Left hindlimb (tissue), 1 donor: ENCODE measurements around the gene BTNL9.
"Not testable (repeated sequence)": the region's sequence is repeated elsewhere in the genome, so short reads cannot be mapped to it uniquely, and the experiment has no call there.

Source experiments
- DNase-seq: peaks from one replicate; pipeline ENCODE4 v3.0.0-alpha.2; 2018

BTNL9 gene

DNA sequence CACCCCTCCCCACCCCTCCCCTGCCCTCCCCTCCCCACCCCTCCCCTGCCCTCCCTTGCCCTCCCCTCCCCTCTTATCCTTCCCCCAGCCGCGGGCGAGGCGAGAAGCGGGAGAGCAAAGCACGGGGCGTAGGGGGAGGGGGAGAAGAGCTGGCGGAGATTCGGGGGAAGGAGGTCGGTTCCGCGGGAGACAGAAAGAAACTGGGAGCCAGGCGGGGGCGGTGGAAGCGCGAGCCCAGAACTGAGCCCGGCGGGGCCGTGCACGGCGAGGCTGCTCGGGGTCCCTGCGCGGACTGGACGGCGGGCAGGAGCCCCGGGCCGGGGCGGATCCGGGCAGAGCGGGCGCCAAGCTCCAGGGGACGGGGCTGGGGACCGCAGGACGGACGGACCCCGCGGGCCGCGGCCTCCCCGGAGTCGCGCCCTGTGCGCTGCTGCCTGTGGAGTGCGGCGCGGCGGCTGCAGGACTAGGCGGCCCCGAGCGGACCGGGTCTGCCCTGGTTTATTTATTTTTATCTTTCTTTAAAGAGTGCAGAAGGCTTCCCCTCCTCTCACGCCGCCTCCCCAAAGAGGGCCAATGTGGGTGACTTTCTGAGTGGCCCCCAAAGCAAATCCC lies 61.1 kb downstream of the BTNL9 start:
- not testable (repeated sequence) for DNase-seq

DNA sequence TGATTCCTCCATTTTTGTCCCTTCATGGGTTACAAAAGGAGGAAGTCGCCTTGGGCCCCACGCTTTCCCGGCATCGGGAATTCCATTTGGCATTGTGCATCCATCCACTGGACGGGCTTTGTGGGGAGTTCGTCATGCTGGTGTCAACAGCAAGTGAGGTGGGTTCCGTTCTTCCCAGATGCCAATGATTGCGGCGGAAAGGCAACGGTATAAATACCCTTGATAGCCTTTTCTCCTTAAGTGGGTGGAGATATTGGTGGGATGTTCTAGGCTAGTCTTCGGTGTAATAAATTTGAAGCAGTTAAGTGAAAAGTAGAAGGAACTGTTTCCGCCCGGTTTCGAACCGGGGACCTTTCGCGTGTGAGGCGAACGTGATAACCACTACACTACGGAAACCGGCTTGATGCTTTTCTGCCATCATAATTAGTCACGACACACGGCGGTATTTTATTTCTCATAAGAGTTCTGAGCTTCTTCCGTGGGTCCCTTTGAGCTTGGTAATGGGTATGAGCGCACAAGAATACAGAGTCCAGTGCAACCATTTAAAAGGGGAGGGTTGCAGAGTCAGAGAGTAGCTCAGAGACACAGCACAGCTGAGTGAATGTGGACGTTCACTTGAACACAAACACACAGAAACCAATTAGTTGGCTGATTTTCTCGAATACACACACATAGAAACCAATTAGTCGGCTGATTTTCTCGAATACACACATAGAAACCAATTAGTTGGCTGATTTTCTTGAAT lies 62.0 kb downstream of the BTNL9 start:
- not testable (repeated sequence) for DNase-seq

DNA sequence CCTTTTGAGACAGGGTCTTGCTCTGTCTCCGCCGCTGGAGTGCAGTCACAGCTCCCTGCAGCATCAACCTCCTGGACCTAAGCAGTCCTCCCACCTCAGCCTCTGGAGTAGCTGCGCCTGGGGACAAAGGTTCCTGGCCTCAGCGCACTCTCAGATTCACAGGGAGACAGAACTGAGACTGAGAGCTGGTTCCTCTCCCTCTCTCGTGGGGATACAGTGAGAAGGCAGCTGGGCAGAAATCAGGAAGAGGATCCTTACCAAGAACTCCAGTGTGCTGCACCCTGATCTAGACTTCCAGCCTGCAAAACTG lies 64.1 kb downstream of the BTNL9 start:
- DNase-seq: not testable (repeated sequence)

DNA sequence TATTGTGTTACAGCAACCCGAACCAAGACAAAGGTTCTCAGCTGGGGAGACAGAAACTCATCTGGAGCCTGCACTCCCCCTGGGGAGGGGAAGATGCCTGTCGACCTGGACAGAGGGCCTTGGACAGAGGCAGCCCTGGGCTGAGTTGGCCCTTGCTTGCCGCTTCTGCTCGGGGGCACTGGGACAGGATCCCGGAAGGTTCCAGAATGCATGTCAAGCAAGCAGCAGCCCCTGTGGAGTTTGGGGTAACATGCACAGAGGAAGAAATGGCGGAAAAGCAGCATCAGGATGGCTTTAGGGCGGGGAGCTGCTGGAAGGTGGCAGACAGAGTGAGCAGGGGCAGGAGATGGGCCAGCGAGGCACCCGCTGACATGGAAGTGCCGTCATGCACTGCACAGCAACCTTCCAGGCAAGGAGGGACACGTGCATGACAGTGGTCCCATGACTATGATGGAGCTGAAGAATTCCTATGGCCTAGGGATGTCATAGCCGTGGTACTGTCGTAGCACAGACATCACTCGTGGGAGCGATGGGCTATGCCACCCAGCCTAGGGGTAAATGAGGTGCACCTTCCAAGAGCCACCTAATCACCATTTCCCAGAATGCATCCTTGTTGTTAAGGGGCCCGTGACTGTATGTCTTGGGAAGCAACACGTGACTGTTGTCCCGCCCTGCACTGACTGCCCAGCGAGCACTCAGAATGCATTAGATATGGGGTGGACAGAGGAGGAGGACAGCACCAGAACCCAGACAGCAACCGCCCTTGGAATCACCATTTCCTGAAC lies 64.7 kb downstream of the BTNL9 start:
- DNase-seq: not testable (repeated sequence)

- no peak for DNase-seq
Observed at GRCh38 chr5:181105391-181106025, 65.4 kb downstream of the BTNL9 start.

DNA sequence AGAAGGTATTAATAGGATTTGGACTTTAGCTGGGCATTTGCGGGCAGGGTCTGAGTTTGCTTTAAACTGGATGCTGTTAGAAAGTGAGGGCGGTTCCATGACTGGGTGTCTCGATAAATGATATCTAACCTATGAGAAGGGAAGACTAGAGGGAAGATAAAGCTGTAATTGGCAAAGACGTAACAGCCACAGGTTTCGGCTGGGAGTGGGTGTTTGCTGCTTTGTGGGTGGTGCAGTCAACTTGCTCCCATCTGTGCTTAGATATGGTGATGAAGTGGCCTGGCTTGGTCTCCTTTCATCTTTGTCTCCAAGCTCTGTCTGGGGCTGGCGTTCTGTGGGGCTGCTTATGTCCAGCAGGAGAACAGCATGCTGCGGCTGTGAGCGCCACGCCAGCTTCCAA lies 67.6 kb downstream of the BTNL9 start:
- DNase-seq: no peak

GRCh38 chr5:181108578-181109165 lies 68.6 kb downstream of the BTNL9 start:
- DNase-seq: no peak

- DNase-seq: no peak
Observed at GRCh38 chr5:181109489-181110013, 69.5 kb downstream of the BTNL9 start.

- DNase-seq: no peak
Observed at GRCh38 chr5:181111010-181111409, 70.9 kb downstream of the BTNL9 start.
